ENCODE results near the gene GUCD1. TPM values are rescaled to one million over a fixed set of nuclear protein-coding genes. Genes with fewer than 3 reads are reported as not detected.

Gene GUCD1
- total and polyA plus RNA-seq, 2 of the 13 experiments (the other 11 are each of a cell fraction or from before 2014, with no cell fraction given): 128 to 245 TPM

DNA sequence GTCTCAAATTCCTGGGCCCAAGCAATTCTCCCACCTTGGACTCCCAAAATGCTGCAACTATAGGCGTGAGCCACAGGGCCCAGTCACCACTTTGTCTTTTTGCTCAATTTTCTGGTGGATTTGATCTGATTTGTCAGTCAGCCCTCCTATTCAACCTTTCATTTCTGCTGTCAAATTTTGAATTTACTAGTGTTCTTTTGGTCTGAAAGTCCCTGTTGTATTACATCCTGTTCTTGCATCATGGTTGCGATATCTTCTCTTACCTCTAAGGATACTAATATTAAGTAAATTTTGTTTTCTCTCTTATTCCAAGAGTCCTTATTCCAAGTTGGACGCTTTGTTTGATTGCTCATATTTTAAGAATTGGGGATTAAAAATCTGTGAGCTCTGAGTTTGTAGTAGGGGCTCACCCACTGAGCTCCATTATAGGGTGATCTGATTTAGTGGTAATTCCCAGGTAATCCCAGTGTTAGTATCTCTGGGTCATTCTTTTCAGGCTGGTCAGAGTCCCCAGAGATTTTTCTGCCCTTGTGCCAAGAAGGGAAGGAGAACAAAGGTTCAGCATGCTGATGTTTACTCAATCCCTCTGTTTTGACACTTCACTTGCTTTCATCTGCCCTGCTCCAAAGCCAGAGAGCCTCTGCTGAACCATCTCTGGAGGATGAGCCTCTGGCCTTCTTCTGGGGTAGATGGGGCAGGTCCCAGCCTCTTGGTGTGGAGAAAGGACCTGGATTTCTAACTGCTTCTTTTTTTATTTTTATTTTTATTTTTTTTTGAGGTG is 49.8 kb downstream of the GUCD1 start (continued):
- TF ChIP-seq, protein P1, sequence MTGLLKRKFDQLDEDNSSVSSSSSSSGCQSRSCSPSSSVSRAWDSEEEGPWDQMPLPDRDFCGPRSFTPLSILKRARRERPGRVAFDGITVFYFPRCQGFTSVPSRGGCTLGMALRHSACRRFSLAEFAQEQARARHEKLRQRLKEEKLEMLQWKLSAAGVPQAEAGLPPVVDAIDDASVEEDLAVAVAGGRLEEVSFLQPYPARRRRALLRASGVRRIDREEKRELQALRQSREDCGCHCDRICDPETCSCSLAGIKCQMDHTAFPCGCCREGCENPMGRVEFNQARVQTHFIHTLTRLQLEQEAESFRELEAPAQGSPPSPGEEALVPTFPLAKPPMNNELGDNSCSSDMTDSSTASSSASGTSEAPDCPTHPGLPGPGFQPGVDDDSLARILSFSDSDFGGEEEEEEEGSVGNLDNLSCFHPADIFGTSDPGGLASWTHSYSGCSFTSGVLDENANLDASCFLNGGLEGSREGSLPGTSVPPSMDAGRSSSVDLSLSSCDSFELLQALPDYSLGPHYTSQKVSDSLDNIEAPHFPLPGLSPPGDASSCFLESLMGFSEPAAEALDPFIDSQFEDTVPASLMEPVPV (CRISPR knock-in tag; IDR thresholded peaks at IDR 0.05): no peak
- no peak for TF ChIP-seq ZSCAN30 (CRISPR knock-in tag; IDR thresholded peaks at IDR 0.05)
- TF ChIP-seq KDM6A (CRISPR knock-in tag; IDR thresholded peaks at IDR 0.05; ENCODE audit: low read depth): peak; percentile 91
- TF ChIP-seq, protein P2, sequence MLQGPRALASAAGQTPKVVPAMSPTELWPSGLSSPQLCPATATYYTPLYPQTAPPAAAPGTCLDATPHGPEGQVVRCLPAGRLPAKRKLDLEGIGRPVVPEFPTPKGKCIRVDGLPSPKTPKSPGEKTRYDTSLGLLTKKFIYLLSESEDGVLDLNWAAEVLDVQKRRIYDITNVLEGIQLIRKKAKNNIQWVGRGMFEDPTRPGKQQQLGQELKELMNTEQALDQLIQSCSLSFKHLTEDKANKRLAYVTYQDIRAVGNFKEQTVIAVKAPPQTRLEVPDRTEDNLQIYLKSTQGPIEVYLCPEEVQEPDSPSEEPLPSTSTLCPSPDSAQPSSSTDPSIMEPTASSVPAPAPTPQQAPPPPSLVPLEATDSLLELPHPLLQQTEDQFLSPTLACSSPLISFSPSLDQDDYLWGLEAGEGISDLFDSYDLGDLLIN (CRISPR knock-in tag; IDR thresholded peaks at IDR 0.05; ENCODE audit: borderline replicate concordance): no peak
- peak; percentile 94 for TF ChIP-seq HDAC2 (CRISPR knock-in tag; IDR thresholded peaks at IDR 0.05)
- TF ChIP-seq ZNF292 (CRISPR knock-in tag; IDR thresholded peaks at IDR 0.05; ENCODE audit: borderline replicate concordance, low read depth): no peak; the same call in 1 of the 2 replicates
- TF ChIP-seq, protein P3, sequence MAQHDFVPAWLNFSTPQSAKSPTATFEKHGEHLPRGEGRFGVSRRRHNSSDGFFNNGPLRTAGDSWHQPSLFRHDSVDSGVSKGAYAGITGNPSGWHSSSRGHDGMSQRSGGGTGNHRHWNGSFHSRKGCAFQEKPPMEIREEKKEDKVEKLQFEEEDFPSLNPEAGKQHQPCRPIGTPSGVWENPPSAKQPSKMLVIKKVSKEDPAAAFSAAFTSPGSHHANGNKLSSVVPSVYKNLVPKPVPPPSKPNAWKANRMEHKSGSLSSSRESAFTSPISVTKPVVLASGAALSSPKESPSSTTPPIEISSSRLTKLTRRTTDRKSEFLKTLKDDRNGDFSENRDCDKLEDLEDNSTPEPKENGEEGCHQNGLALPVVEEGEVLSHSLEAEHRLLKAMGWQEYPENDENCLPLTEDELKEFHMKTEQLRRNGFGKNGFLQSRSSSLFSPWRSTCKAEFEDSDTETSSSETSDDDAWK (CRISPR knock-in tag; IDR thresholded peaks at IDR 0.05): no peak
- TF ChIP-seq, protein P4, sequence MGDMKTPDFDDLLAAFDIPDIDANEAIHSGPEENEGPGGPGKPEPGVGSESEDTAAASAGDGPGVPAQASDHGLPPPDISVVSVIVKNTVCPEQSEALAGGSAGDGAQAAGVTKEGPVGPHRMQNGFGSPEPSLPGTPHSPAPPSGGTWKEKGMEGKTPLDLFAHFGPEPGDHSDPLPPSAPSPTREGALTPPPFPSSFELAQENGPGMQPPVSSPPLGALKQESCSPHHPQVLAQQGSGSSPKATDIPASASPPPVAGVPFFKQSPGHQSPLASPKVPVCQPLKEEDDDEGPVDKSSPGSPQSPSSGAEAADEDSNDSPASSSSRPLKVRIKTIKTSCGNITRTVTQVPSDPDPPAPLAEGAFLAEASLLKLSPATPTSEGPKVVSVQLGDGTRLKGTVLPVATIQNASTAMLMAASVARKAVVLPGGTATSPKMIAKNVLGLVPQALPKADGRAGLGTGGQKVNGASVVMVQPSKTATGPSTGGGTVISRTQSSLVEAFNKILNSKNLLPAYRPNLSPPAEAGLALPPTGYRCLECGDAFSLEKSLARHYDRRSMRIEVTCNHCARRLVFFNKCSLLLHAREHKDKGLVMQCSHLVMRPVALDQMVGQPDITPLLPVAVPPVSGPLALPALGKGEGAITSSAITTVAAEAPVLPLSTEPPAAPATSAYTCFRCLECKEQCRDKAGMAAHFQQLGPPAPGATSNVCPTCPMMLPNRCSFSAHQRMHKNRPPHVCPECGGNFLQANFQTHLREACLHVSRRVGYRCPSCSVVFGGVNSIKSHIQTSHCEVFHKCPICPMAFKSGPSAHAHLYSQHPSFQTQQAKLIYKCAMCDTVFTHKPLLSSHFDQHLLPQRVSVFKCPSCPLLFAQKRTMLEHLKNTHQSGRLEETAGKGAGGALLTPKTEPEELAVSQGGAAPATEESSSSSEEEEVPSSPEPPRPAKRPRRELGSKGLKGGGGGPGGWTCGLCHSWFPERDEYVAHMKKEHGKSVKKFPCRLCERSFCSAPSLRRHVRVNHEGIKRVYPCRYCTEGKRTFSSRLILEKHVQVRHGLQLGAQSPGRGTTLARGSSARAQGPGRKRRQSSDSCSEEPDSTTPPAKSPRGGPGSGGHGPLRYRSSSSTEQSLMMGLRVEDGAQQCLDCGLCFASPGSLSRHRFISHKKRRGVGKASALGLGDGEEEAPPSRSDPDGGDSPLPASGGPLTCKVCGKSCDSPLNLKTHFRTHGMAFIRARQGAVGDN (CRISPR knock-in tag; IDR thresholded peaks at IDR 0.05): no peak
- TF ChIP-seq ZNF557 (CRISPR knock-in tag; IDR thresholded peaks at IDR 0.05): 0 out of 2 replicates have a peak, but pooled peaks have one; percentile 48
- no peak for TF ChIP-seq FOXP1 (IDR thresholded peaks at IDR 0.05)
- TF ChIP-seq FOXP1 (CRISPR knock-in tag; IDR thresholded peaks at IDR 0.05): peak; percentile 86
- TF ChIP-seq ZNF143 (CRISPR knock-in tag; IDR thresholded peaks at IDR 0.05): no peak
- peak; percentile 93 for TF ChIP-seq MED1 (CRISPR knock-in tag; IDR thresholded peaks at IDR 0.05)
- no peak for TF ChIP-seq PHF20 (CRISPR knock-in tag; IDR thresholded peaks at IDR 0.05)
- peak; percentile 73 for TF ChIP-seq TCF7L2 (IDR thresholded peaks at IDR 0.05; ENCODE audit: low read depth, low read length)
- peak; percentile 63; the same call in 1 of the 2 replicates for TF ChIP-seq CREM (IDR thresholded peaks at IDR 0.05)
- no peak for TF ChIP-seq CREM (CRISPR knock-in tag; IDR thresholded peaks at IDR 0.05)
- TF ChIP-seq, protein P5, sequence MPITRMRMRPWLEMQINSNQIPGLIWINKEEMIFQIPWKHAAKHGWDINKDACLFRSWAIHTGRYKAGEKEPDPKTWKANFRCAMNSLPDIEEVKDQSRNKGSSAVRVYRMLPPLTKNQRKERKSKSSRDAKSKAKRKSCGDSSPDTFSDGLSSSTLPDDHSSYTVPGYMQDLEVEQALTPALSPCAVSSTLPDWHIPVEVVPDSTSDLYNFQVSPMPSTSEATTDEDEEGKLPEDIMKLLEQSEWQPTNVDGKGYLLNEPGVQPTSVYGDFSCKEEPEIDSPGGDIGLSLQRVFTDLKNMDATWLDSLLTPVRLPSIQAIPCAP (CRISPR knock-in tag; IDR thresholded peaks at IDR 0.05; ENCODE audit: low read depth): no peak
- no peak for TF ChIP-seq NAIF1 (CRISPR knock-in tag; IDR thresholded peaks at IDR 0.05; ENCODE audit: borderline replicate concordance)
